Keratinocyte (primary cell): Measurements from ENCODE around the gene ITPR1. TPM values are rescaled to one million over a fixed set of nuclear protein-coding genes. Genes with fewer than 3 reads are reported as not detected.
A peak's percentile ranks its signal among the peaks of the same experiment; 100 is the strongest.

Source experiments
- DNase-seq: peaks from one replicate; pipeline ENCODE4 v3.0.0-alpha.2; 2011; ENCODE audit warnings: low read depth, missing footprints, low spot score
- FAIRE-seq: peaks from 2 replicates; lab custom pipeline; 2011; peaks lifted over from hg19 to GRCh38; lab: Jason Lieb, UNC
- H2AFZ ChIP-seq: 2 replicates; pipeline ENCODE4 v1.6.0; 2012; ENCODE audit warnings: low read length, control low read depth, inconsistent platforms; ENCODE audit not compliant: control insufficient read depth
- H3K27ac ChIP-seq: 2 replicates; pipeline ENCODE4 v1.5.1; 2011; ENCODE audit warnings: low read length; ENCODE audit not compliant: control insufficient read depth, insufficient read depth
- H3K27me3 ChIP-seq: 3 replicates; pipeline ENCODE4 v1.6.0; 2011; ENCODE audit warnings: low read length; ENCODE audit not compliant: control insufficient read depth, insufficient read depth; ENCODE audit errors: extremely low read depth
- H3K36me3 ChIP-seq, 2 experiments: 2 replicates in 1 of 2; 3 replicates in 1 of 2; pipeline ENCODE4 v1.5.1; 2011; ENCODE audit warnings: low read length in 2 of 2, mild to moderate bottlenecking in 1 of 2; ENCODE audit not compliant: control insufficient read depth in 2 of 2, insufficient read depth in 2 of 2; ENCODE audit errors: extremely low read depth in 1 of 2
- H3K4me1 ChIP-seq: 3 replicates; pipeline ENCODE4 v1.5.1; 2011; ENCODE audit warnings: low read length; ENCODE audit not compliant: control insufficient read depth, insufficient read depth; ENCODE audit errors: extremely low read depth
- H3K4me2 ChIP-seq: 3 replicates; pipeline ENCODE4 v1.6.0; 2011; ENCODE audit warnings: low read depth, low read length; ENCODE audit not compliant: control insufficient read depth, insufficient read depth; ENCODE audit errors: extremely low read depth
- H3K4me3 ChIP-seq, 3 experiments: fragments of 200-600 bp in 1 of 3; sonication (generic) in 1 of 3; 2 replicates in 2 of 3; 3 replicates in 1 of 3; pipeline ENCODE4 v1.5.1; 2011 to 2016; ENCODE audit warnings: low read length in 3 of 3, mild to moderate bottlenecking in 3 of 3, control low read depth in 2 of 3, inconsistent platforms in 1 of 3, low read depth in 1 of 3, mixed read lengths in 1 of 3, mixed run types in 1 of 3, moderate library complexity in 1 of 3; ENCODE audit not compliant: control insufficient read depth in 2 of 3, insufficient read depth in 2 of 3; ENCODE audit errors: extremely low read depth in 1 of 3
- H3K79me2 ChIP-seq: 2 replicates; pipeline ENCODE4 v1.6.0; 2012; ENCODE audit warnings: low read length; ENCODE audit not compliant: control insufficient read depth, insufficient read depth
- H3K9ac ChIP-seq: 3 replicates; pipeline ENCODE4 v1.6.0; 2011; ENCODE audit warnings: low read length; ENCODE audit not compliant: control insufficient read depth, insufficient read depth; ENCODE audit errors: extremely low read depth
- H3K9me1 ChIP-seq: 3 replicates; pipeline ENCODE4 v1.6.0; 2011; ENCODE audit warnings: low read length; ENCODE audit not compliant: control insufficient read depth, insufficient read depth; ENCODE audit errors: extremely low read depth
- H3K9me3 ChIP-seq: 2 replicates; pipeline ENCODE4 v1.5.1; 2012; ENCODE audit warnings: low read depth, low read length; ENCODE audit not compliant: control insufficient read depth
- H4K20me1 ChIP-seq: 3 replicates; pipeline ENCODE4 v1.6.0; 2011; ENCODE audit warnings: low read length; ENCODE audit not compliant: control insufficient read depth, insufficient read depth; ENCODE audit errors: extremely low read depth
- EZH2 ChIP-seq: IDR thresholded peaks from one replicate; pipeline ENCODE4 v1.6.1; 2012; ENCODE audit warnings: inconsistent platforms, mild to moderate bottlenecking, low read length, moderate library complexity
- dilution Hi-C: fragments of 300-500 bp; cut with MboI; formaldehyde crosslinking; loops from one replicate; pipeline ENCODE4 v1.7.0; 2020; ENCODE audit warnings: low sequenced_read_pairs; ENCODE audit not compliant: extremely low pct_ligation_motif_present
- polyA plus RNA-seq, 5 experiments: library from polyadenylated mRNA; depleted of rRNA in 3 of 5; stranded (reverse) in 3 of 5; stranded (forward) in 1 of 5; unstranded in 1 of 5; fragments of >200 nt; gene quantifications; 1 replicate in 1 of 5; 2 replicates in 3 of 5; 3 replicates in 1 of 5; pipeline versions ENCODE4 v1.2.1 to v1.2.3, GENCODE V29; 2011 to 2012; ENCODE audit warnings: missing spikeins in 2 of 5, low read depth in 1 of 5, low replicate concordance in 1 of 5
- TF ChIP-seq, protein P1 (sequence below), 3 experiments: IDR thresholded peaks in 1 of 3; conservative IDR thresholded peaks in 1 of 3; optimal IDR thresholded peaks in 1 of 3; 2 replicates in 2 of 3; 3 replicates in 1 of 3; pipeline versions ENCODE3 to v1.5.1; 2011; ENCODE audit warnings: low read length in 3 of 3, mild to moderate bottlenecking in 3 of 3, moderate library complexity in 2 of 3, control low read depth in 1 of 3, inconsistent platforms in 1 of 3; ENCODE audit not compliant: insufficient read depth in 2 of 3; ENCODE audit errors: extremely low read depth in 1 of 3

The ITPR1 gene
- polyA plus RNA-seq, 1 donor (not counting 4 experiments of a cell fraction or from before 2014, with no cell fraction given) = 3.5 TPM

DNA sequence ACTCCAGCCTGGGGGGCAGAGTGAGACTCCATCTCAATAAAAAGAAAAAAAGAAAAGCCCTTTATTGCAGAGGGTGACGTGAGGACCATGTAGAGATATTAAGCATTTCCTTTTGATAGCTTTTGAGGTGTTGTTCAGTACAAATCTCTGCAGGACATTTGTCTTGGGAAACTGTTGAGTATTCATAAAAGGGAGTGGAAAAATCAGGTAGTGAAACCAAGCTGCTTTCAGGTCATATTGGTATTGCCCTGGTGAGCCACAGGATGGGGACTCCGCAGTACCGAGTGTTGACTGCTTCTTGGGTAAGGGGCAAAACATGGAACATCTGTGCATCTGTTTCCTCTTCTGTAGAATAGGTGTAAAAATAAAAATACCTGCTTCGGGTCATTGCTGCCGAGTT is 9.9 kb downstream of the ITPR1 start:
- no peak for FAIRE-seq
- Histone ChIP-seq H3K9me3 (no peaks in the 10 kb centered on the region), H3K27me3 (no peaks in the 10 kb centered on the region), H3K9ac (no peak overlapping the region), H3K4me2 (no peak overlapping the region), H3K79me2 (no peaks in the 10 kb centered on the region), H3K4me3 (no peak overlapping the region), H3K9me1 (no peaks in the 10 kb centered on the region), H4K20me1 (no peaks in the 10 kb centered on the region), H3K27ac (no peak overlapping the region), H2AFZ (no peak overlapping the region), H3K4me1 (peaks cover 4% of the 10 kb centered on the region), H3K36me3 (no peaks in the 10 kb centered on the region)
- no peak for TF ChIP-seq EZH2
- TF ChIP-seq, protein P1, sequence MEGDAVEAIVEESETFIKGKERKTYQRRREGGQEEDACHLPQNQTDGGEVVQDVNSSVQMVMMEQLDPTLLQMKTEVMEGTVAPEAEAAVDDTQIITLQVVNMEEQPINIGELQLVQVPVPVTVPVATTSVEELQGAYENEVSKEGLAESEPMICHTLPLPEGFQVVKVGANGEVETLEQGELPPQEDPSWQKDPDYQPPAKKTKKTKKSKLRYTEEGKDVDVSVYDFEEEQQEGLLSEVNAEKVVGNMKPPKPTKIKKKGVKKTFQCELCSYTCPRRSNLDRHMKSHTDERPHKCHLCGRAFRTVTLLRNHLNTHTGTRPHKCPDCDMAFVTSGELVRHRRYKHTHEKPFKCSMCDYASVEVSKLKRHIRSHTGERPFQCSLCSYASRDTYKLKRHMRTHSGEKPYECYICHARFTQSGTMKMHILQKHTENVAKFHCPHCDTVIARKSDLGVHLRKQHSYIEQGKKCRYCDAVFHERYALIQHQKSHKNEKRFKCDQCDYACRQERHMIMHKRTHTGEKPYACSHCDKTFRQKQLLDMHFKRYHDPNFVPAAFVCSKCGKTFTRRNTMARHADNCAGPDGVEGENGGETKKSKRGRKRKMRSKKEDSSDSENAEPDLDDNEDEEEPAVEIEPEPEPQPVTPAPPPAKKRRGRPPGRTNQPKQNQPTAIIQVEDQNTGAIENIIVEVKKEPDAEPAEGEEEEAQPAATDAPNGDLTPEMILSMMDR (optimal IDR thresholded peaks at IDR 0.05 in 1 of 3, IDR thresholded peaks at IDR 0.05 in 1 of 3, conservative IDR thresholded peaks at IDR 0.05 in 1 of 3; ENCODE audit: extremely low read depth in 1 of 3, insufficient read depth in 2 of 3, low read length in 3 of 3) = no peak
- DNase-seq = no peak
- dilution Hi-C loops = no loop called here

DNA sequence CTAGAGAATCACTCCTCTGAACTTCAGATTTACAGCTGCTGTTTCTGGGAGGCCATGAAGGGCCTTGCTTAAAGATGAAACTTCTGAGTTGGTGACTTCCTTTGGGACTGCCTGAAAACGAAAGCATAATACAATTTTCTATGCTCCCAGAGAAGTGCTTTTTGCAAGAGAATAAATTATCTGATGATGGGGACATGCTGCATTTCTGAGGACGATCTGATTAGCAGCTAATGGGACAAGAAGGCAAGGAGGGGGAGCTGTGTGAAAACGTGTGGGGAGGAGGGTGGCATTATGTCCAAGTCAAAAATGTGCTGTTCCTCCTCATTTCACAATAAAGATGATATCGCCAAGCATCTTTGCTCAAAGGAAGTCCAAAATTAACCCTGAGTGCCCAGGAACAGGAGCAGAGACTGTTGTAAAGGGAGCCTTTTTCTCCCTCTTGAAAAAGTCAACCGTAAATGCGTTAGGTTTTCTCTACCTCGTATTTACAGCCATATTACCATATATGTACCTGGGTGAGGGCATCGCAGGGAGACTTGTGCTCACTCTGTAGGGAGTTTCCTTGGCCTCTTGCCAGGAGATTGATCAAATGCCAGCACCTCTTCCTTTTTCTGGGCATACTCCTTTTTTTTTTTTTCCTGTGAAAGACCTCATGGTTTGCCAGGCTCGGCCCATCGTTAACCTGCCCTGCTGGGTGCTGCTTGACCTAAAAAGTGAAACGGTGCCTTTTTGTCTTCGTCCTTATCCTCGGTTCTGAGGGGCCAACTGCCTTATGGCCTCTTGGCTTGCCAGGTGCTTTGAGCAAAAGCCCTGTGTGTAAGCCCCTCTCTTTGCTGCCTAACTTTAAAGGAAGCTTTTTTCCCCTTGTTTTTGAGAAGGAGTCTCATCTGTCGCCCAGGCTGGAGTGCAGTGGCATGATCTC is 11.5 kb downstream of the ITPR1 start:
- Histone ChIP-seq H3K79me2 (no peaks in the 10 kb centered on the region), H3K27ac (no peak overlapping the region), H3K9ac (no peak overlapping the region), H3K9me1 (no peaks in the 10 kb centered on the region), H3K36me3 (no peaks in the 10 kb centered on the region), H3K4me2 (no peak overlapping the region), H3K27me3 (no peaks in the 10 kb centered on the region), H2AFZ (peak overlapping the region; percentile 23), H3K9me3 (no peaks in the 10 kb centered on the region), H3K4me3 (no peak overlapping the region), H4K20me1 (no peaks in the 10 kb centered on the region), H3K4me1 (peaks cover 4% of the 10 kb centered on the region)
- dilution Hi-C loops = no loop called here
- FAIRE-seq = no peak
- no peak for DNase-seq
- TF ChIP-seq EZH2 = no peak
- TF ChIP-seq, protein P1 (optimal IDR thresholded peaks at IDR 0.05 in 1 of 3, IDR thresholded peaks at IDR 0.05 in 1 of 3, conservative IDR thresholded peaks at IDR 0.05 in 1 of 3; ENCODE audit: extremely low read depth in 1 of 3, insufficient read depth in 2 of 3, low read length in 3 of 3) = no peak
